Epithelial cell of umbilical artery (primary cell): Measurements from ENCODE around the gene ENTPD3. TPM values are rescaled to one million over a fixed set of nuclear protein-coding genes. Genes with fewer than 3 reads are reported as not detected.

Experiments
- total RNA-seq: library from RNA; depleted of rRNA; stranded (reverse); fragments of >200 nt; gene quantifications from 2 replicates; pipeline ENCODE4 v1.2.3, GENCODE V29; 2014

Gene ENTPD3
- total RNA-seq, result under 0.01 TPM in 1 of 2 replicates, not detected in the other

GRCh38 chr3:40387001-40387894 is at the start of gene ENTPD3:
TSS of gene ENTPD3 (plus strand) at chr3:40387184. CDS start at chr3:40388058, 874 bp downstream.

GRCh38 chr3:40456940-40457823 is 70.2 kb downstream of the ENTPD3 start, which contains the start of gene RPL14:
TSS of gene RPL14 (plus strand) at chr3:40457339. CDS start at chr3:40457472, 133 bp downstream.

GRCh38 chr3:40476478-40477470 is 89.8 kb downstream of the ENTPD3 start, which contains the start of gene ZNF619:
TSS of gene ZNF619 (plus strand) at chr3:40477122. CDS start at chr3:40477980, 858 bp downstream.

Other genes with a start within 250 kb of the ENTPD3 start
- gene EIF1B, start 77.5 kb upstream of the ENTPD3 start, total RNA-seq, result 20.1 and 22.5 TPM in 2 replicates
- 297 and 417 TPM in 2 replicates for gene RPL14, start 70.2 kb downstream of the ENTPD3 start, total RNA-seq
- gene ZNF619, start 89.9 kb downstream of the ENTPD3 start, total RNA-seq, result 5.2 and 10.2 TPM in 2 replicates
- gene ZNF620, start 118.9 kb downstream of the ENTPD3 start, total RNA-seq, result 8.4 and 10.2 TPM in 2 replicates
- 7.1 and 8.2 TPM in 2 replicates for gene ZNF621, start 137.8 kb downstream of the ENTPD3 start, total RNA-seq